Mesothelial cell of epicardium (in vitro differentiated cells): ENCODE results near the gene HEPHL1. TPM values are rescaled to one million over a fixed set of nuclear protein-coding genes. Genes with fewer than 3 reads are reported as not detected.

Experiments
- DNase-seq, 2 experiments: peaks; one replicate each; pipeline ENCODE4 v3.0.0; 2021; ENCODE audit warnings: low spot score in 2 of 2; ENCODE audit not compliant: unreplicated experiment in 2 of 2
- H3K27ac Mint-ChIP-seq: 2 replicates; pipeline ENCODE4 v1.8.0; 2021; ENCODE audit warnings: mixed read lengths
- H3K27me3 Mint-ChIP-seq: 2 replicates; pipeline ENCODE4 v1.8.0; 2021; ENCODE audit warnings: low read depth, mixed read lengths
- H3K36me3 Mint-ChIP-seq: 2 replicates; pipeline ENCODE4 v1.8.0; 2021; ENCODE audit warnings: mixed read lengths
- H3K4me1 Mint-ChIP-seq: 2 replicates; pipeline ENCODE4 v1.8.0; 2021; ENCODE audit warnings: mixed read lengths
- H3K4me3 Mint-ChIP-seq: 2 replicates; pipeline ENCODE4 v1.8.0; 2021; ENCODE audit warnings: mild to moderate bottlenecking, moderate library complexity, mixed read lengths
- H3K9me3 Mint-ChIP-seq: 2 replicates; pipeline ENCODE4 v1.8.0; 2021; ENCODE audit warnings: mixed read lengths
- total RNA-seq: library from RNA; stranded (reverse); gene quantifications from 3 replicates; pipeline ENCODE4 v1.2.1, GENCODE V29; 2021
- TF ChIP-seq, protein P1 (sequence below): fragments of 200-600 bp; sonication (generic); IDR thresholded peaks from one replicate; pipeline ENCODE4 v1.5.0; 2021; ENCODE audit warnings: antibody characterized with exemption; ENCODE audit not compliant: unreplicated experiment

Gene HEPHL1
- total RNA-seq, 1 donor from 2014 or later, result not detected

DNA sequence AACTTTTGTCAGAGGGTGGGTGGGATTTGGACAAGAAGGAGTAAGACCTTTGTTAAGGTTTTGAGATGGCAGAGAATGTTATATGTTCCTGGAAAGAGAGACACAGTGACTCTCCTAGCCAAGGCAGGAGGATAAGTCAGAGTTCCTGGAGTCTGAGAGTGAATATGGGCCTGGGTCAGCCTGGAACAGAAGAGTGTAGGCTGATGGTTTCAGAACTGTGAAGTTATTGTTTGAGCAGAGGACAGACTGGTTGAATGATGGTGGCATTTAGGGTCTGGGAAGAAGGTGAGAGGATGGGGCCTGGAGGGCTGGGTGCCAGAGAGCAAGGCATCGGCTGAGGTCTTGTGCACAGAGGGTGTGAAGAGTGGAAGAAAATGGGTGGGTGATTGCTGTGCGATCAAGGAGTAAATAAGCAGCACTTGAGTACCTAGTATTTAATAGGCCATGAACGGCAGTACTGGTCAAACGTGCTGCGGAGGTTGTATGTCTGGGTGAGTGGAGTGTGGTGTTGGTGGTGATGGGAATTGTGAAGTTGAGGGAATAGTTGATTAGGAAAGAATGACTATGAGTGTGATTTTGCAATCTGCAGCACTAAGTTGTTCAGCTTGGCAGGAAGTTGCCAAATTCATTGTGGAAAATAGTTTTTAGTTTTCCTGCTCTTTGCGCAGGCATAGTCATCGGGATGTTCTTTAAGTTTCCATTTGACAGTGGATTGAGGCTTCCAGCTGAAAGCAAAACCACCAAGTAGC is 109.3 kb downstream of the HEPHL1 start:
- TF ChIP-seq, protein P1, sequence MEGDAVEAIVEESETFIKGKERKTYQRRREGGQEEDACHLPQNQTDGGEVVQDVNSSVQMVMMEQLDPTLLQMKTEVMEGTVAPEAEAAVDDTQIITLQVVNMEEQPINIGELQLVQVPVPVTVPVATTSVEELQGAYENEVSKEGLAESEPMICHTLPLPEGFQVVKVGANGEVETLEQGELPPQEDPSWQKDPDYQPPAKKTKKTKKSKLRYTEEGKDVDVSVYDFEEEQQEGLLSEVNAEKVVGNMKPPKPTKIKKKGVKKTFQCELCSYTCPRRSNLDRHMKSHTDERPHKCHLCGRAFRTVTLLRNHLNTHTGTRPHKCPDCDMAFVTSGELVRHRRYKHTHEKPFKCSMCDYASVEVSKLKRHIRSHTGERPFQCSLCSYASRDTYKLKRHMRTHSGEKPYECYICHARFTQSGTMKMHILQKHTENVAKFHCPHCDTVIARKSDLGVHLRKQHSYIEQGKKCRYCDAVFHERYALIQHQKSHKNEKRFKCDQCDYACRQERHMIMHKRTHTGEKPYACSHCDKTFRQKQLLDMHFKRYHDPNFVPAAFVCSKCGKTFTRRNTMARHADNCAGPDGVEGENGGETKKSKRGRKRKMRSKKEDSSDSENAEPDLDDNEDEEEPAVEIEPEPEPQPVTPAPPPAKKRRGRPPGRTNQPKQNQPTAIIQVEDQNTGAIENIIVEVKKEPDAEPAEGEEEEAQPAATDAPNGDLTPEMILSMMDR, result no peak
- Mint-ChIP-seq H3K27me3 (no peaks in the 10 kb centered on the region), H3K36me3 (no peaks in the 10 kb centered on the region), H3K9me3 (no peaks in the 10 kb centered on the region), H3K4me1 (peaks cover 38% of the 10 kb centered on the region), H3K27ac (no peak overlapping the region), H3K4me3 (no peak overlapping the region)
- DNase-seq, result no peak

DNA sequence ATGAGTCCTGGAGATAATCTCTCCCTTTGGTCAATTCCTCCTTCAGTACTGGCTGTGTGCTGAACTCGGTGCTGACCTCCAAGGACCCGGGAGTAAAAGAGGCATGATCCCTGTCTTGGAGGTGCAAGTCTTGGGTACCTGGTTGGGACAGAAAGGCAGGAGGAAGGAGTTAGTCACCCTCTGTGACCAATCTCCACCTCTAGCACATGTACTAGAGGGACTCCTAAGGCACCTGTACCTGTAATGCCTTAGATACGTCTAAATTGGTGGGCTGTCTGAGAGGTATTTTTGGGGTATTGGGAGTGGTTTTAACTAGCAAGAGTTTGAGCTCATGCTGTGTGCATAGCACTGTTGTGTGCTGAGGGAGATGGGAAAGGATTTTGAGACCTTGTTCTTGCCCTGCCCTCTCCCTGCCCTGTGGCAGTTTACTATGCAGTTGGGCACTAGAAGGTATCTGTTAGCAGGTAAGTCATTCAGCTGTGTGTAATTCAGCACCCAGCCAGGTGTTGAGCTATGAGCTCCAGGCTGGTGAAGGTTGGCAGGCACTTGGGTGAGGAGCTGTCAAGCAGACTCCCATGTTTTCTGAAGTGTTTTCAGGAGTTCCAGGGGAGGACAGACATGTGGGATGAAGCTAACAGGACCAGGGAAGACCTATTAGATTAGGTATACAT is 110.0 kb downstream of the HEPHL1 start:
- TF ChIP-seq, protein P1, result no peak
- no peaks in the 10 kb centered on the region for H3K9me3 Mint-ChIP-seq
- H3K4me1 Mint-ChIP-seq, result peaks cover 45% of the 10 kb centered on the region
- no peak overlapping the region for H3K27ac Mint-ChIP-seq
- H3K36me3 Mint-ChIP-seq, result no peaks in the 10 kb centered on the region
- no peak for DNase-seq
- no peak overlapping the region for H3K4me3 Mint-ChIP-seq
- no peaks in the 10 kb centered on the region for H3K27me3 Mint-ChIP-seq

DNA sequence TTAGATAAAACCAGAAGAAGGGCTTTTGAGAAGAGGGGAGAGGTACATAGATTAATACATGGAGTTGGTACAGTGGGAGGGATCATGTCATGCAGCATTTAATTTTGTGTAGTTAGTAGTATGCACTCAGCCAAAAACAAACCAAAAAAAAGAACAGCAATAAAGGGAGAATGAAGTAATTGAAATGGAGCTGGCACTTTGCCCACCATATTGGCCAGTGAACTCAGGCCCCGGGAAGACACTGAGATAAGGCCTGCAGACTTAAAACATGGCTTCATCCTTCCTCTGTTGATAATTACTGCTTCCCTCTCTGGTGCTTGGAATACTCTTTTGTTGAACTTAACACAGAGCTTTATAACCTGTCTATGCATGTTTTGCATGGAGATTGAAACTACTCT is 110.6 kb downstream of the HEPHL1 start:
- no peak for DNase-seq
- TF ChIP-seq, protein P1, result no peak
- H3K27ac Mint-ChIP-seq, result no peak overlapping the region
- no peaks in the 10 kb centered on the region for H3K9me3 Mint-ChIP-seq
- H3K4me1 Mint-ChIP-seq, result peaks cover 48% of the 10 kb centered on the region
- H3K36me3 Mint-ChIP-seq, result peaks cover under 1% of the 10 kb centered on the region
- H3K27me3 Mint-ChIP-seq, result no peaks in the 10 kb centered on the region
- no peak overlapping the region for H3K4me3 Mint-ChIP-seq

DNA sequence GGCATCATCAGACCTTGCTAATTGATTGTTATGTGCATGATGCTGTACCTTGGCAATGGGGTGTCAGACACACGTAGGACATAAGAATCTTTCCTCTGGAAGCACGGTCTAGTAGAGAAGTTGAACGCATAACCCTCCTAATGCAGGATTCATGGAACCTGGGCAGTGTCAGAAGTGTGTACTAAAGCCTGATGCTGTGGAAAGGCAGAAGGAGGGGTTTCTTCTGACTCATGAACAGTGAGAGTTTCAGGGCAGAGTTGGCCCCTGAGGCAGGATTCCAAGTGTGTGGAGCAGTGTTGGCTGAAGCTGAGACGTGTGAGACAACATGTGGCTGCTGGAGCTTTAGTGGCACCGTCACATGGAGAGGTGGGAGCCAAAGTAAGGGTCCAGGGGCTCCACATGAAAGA is 111.0 kb downstream of the HEPHL1 start:
- Mint-ChIP-seq H3K27ac (no peak overlapping the region), H3K4me1 (peaks cover 47% of the 10 kb centered on the region), H3K36me3 (peaks cover 1% of the 10 kb centered on the region), H3K9me3 (no peaks in the 10 kb centered on the region), H3K27me3 (no peaks in the 10 kb centered on the region), H3K4me3 (no peak overlapping the region)
- TF ChIP-seq, protein P1, result no peak
- no peak for DNase-seq

DNA sequence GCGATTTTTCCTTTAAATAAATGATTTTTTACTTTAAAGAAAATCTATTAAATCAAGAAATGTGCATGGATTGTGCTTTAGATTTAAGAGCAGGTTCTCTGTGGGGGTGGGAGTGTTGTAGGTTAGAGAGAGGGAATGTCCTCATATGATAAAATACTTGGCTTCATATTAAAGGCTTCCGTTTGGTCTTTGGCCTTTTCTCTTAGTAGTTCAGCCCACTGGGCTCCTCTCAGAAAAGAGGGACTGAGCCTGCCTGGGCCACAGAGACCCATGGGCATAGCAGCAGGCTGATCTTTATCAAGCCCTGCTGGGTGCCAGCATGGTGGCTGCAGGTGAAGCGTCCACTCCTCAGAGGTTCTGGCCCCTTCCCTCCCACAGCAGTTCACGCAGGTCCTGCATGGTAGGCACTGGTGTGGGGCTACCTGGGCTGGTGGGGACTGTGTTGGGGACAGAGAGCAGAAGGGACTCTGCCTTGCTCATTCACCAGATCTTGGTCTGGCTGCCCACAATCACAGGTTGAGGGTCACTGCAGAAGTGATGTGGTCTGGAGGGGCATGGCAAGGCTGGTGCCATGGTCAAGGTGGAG is 111.8 kb downstream of the HEPHL1 start:
- H3K4me3 Mint-ChIP-seq, result no peak overlapping the region
- TF ChIP-seq, protein P1, result no peak
- no peak for DNase-seq
- peaks cover 41% of the 10 kb centered on the region for H3K4me1 Mint-ChIP-seq
- peaks cover 1% of the 10 kb centered on the region for H3K36me3 Mint-ChIP-seq
- H3K9me3 Mint-ChIP-seq, result no peaks in the 10 kb centered on the region
- H3K27ac Mint-ChIP-seq, result peak overlapping the region; percentile 75
- H3K27me3 Mint-ChIP-seq, result no peaks in the 10 kb centered on the region
